ENCODE data around the gene OR9G1.

The OR9G1 gene

DNA sequence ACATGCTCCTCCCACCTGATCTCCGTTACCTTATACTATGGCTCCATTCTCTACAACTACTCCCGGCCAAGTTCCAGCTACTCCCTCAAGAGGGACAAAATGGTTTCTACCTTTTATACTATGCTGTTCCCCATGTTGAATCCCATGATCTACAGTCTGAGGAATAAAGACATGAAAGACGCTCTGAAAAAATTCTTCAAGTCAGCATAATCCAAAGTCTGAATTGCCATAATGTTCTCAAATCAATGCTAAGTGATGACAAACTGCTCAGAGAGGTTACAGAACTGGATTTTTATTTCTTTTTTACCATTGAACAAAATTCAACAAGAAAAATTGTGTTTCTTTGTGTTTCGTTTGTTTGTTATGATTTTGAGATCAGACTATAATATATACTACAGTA lies 42.0 kb downstream of the OR9G1 start:
- DNase-seq (ENCODE audit: extremely low read depth, low read depth): no peak
- no peak for TF ChIP-seq CTCF (IDR thresholded peaks at IDR 0.05; ENCODE audit: low read depth, low read length)

GRCh38 chr11:56748597-56748996 lies 49.7 kb downstream of the OR9G1 start, which contains the start of gene OR9G4:
OR9G4 (minus strand) TSS chr11:56748697; CDS start chr11:56743766, 4,931 bp downstream.
- TF ChIP-seq CTCF (IDR thresholded peaks at IDR 0.05; ENCODE audit: low read depth, low read length): no peak
- DNase-seq (ENCODE audit: extremely low read depth, low read depth): no peak

- DNase-seq (ENCODE audit: extremely low read depth, low read depth): no peak
- no peak for TF ChIP-seq CTCF (IDR thresholded peaks at IDR 0.05; ENCODE audit: low read depth, low read length)
Measured at GRCh38 chr11:56750190-56750589, 51.3 kb downstream of the OR9G1 start.

DNA sequence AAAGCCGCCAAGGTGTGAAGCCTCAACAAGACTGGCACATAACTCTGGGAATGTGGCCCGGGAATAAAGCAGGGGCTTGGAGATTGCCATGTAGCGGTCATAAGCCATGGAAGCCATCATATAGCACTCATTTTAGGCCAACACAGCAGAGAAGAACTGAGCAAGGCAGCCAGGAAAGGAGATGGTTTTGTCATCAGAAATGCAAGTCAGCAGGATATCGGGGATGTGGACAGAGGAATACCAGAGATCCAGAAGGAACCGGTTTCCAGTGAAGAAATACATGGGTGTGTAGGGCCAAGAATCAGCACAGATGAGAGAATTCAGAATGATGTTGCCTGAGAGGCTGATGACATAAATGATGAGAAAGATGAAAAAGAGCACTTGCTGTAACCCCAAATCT lies 52.6 kb downstream of the OR9G1 start:
- no peak for TF ChIP-seq CTCF (IDR thresholded peaks at IDR 0.05; ENCODE audit: low read depth, low read length)
- DNase-seq (ENCODE audit: extremely low read depth, low read depth): no peak
